WTC11 (cell line): ENCODE results near the gene PEX6. TPM values are rescaled to one million over a fixed set of nuclear protein-coding genes. Genes with fewer than 3 reads are reported as not detected.
"Not testable (repeated sequence)": the region's sequence is repeated elsewhere in the genome, so short reads cannot be mapped to it uniquely, and the experiment has no call there.

Experiments used
- ATAC-seq: fragments of 200-7000 bp; cut with Tn5 transposase; 2 replicates; pipeline ENCODE4 v1.10.0; 2021; ENCODE audit warnings: mild to moderate bottlenecking, moderate library complexity
- CTCF ChIA-PET: fragments of 300-600 bp; sonication (Branson Sonifier 250); formaldehyde crosslinking; loops from one replicate; lab custom pipeline; 2021; ENCODE audit warnings: antibody characterized with exemption; lab: Charles Lee
- POLR2A ChIA-PET: fragments of 350-600 bp; sonication (Branson Sonifier 250); formaldehyde crosslinking; loops from one replicate; lab custom pipeline; 2021; ENCODE audit warnings: antibody characterized with exemption; lab: Charles Lee
- DNase-seq: peaks from one replicate; pipeline ENCODE4 v3.0.0; 2021; ENCODE audit warnings: low spot score
- H3K27ac Mint-ChIP-seq: 2 replicates; pipeline ENCODE4 v1.8.0; 2021; ENCODE audit warnings: mixed read lengths
- H3K27me3 Mint-ChIP-seq: 2 replicates; pipeline ENCODE4 v1.8.0; 2021; ENCODE audit warnings: low read depth, mild to moderate bottlenecking, moderate library complexity, mixed read lengths
- H3K36me3 Mint-ChIP-seq: 2 replicates; pipeline ENCODE4 v1.8.0; 2021; ENCODE audit warnings: mixed read lengths
- H3K4me1 Mint-ChIP-seq: 2 replicates; pipeline ENCODE4 v1.8.0; 2022; ENCODE audit warnings: mixed read lengths
- H3K4me3 Mint-ChIP-seq: 2 replicates; pipeline ENCODE4 v1.8.0; 2021; ENCODE audit warnings: mild to moderate bottlenecking, moderate library complexity, mixed read lengths
- H3K9me3 Mint-ChIP-seq: 2 replicates; pipeline ENCODE4 v1.8.0; 2021; ENCODE audit warnings: mixed read lengths
- CREB1 ChIP-seq: sonication (generic); formaldehyde crosslinking; IDR thresholded peaks from 2 replicates; pipeline ENCODE4 v1.8.0; 2023; ENCODE audit warnings: mild to moderate bottlenecking, missing genetic modification reagents
- EMX1 ChIP-seq: fragments of 250-450 bp; sonication (Bioruptor Pico); IDR thresholded peaks from 2 replicates; pipeline ENCODE4 v1.8.0; 2021; ENCODE audit warnings: mild to moderate bottlenecking
- NFYB ChIP-seq: sonication (generic); formaldehyde crosslinking; conservative IDR thresholded peaks from 2 replicates; pipeline ENCODE4 v1.8.0; 2022; ENCODE audit warnings: low read depth, missing genetic modification reagents
- OVOL2 ChIP-seq: fragments of 250-450 bp; sonication (Bioruptor Pico); IDR thresholded peaks from 2 replicates; pipeline ENCODE4 v1.9.0; 2021; ENCODE audit warnings: mild to moderate bottlenecking, borderline replicate concordance
- SOX15 ChIP-seq: fragments of 250-450 bp; sonication (Bioruptor Pico); IDR thresholded peaks from 2 replicates; pipeline ENCODE4 v1.9.0; 2021; ENCODE audit warnings: mild to moderate bottlenecking
- TP53 ChIP-seq: sonication (generic); formaldehyde crosslinking; IDR thresholded peaks from 2 replicates; pipeline ENCODE4 v1.8.1; 2023; ENCODE audit warnings: mild to moderate bottlenecking, missing genetic modification reagents
- ZNF263 ChIP-seq: sonication (generic); formaldehyde crosslinking; IDR thresholded peaks from 2 replicates; pipeline ENCODE4 v1.8.1; 2022; ENCODE audit warnings: low read depth, mild to moderate bottlenecking, moderate library complexity, missing genetic modification reagents
- ZNF671 ChIP-seq: fragments of 250-450 bp; sonication (Bioruptor Pico); IDR thresholded peaks from 2 replicates; pipeline ENCODE4 v1.8.0; 2021; ENCODE audit warnings: mild to moderate bottlenecking
- total RNA-seq: library from RNA; stranded (reverse); gene quantifications from 3 replicates; pipeline ENCODE4 v1.2.3, GENCODE V29; 2021
- TF ChIP-seq, protein P1 (sequence below): sonication (generic); formaldehyde crosslinking; IDR thresholded peaks from 2 replicates; pipeline ENCODE4 v1.8.1; 2023; ENCODE audit warnings: mild to moderate bottlenecking, missing genetic modification reagents
- TF ChIP-seq, protein P2 (sequence below): fragments of 250-450 bp; sonication (Bioruptor Pico); conservative IDR thresholded peaks from 2 replicates; pipeline ENCODE4 v1.9.0; 2021; ENCODE audit warnings: mild to moderate bottlenecking
- TF ChIP-seq, protein P3 (sequence below): sonication (generic); formaldehyde crosslinking; IDR thresholded peaks from 2 replicates; pipeline ENCODE4 v1.8.0; 2023; ENCODE audit warnings: missing genetic modification reagents
- TF ChIP-seq, protein P4 (sequence below): fragments of 250-450 bp; sonication (Bioruptor Pico); IDR thresholded peaks from 2 replicates; pipeline ENCODE4 v2.1.2; 2022; ENCODE audit warnings: mild to moderate bottlenecking, moderate library complexity
- TF ChIP-seq, protein P5 (sequence below): sonication (generic); formaldehyde crosslinking; IDR thresholded peaks from 2 replicates; pipeline ENCODE4 v1.8.1; 2022; ENCODE audit warnings: missing genetic modification reagents, borderline replicate concordance
- TF ChIP-seq, protein P6 (sequence below): sonication (generic); formaldehyde crosslinking; conservative IDR thresholded peaks from 2 replicates; pipeline ENCODE4 v1.8.1; 2023; ENCODE audit warnings: mild to moderate bottlenecking, low read depth, missing genetic modification reagents, moderate library complexity
- TF ChIP-seq, protein P7 (sequence below): sonication (generic); formaldehyde crosslinking; conservative IDR thresholded peaks from 2 replicates; pipeline ENCODE4 v1.8.1; 2022; ENCODE audit warnings: mild to moderate bottlenecking, missing genetic modification reagents

PEX6 gene
- total RNA-seq, 1 experiment from 2014 or later = 8.2 TPM

DNA sequence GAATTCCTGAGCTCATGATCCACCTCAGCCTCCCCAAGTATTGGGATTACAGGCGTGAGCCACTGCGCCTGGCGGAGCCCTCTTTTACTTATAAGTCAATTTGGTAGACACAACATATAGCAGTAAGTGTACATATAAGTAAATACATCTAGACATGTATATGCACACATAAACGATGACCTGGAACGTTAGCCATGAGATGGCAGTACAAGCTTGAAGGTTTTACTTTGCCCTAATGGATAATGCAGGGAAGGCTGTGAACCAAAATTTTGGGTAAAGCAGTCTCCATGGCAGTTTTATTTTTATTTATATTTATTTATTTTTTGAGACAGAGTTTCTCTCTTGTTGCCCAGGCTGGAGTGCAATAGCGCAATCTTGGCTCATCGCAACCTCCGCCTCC lies 20.9 kb downstream of the PEX6 start (continued):
- TF ChIP-seq, protein P1, sequence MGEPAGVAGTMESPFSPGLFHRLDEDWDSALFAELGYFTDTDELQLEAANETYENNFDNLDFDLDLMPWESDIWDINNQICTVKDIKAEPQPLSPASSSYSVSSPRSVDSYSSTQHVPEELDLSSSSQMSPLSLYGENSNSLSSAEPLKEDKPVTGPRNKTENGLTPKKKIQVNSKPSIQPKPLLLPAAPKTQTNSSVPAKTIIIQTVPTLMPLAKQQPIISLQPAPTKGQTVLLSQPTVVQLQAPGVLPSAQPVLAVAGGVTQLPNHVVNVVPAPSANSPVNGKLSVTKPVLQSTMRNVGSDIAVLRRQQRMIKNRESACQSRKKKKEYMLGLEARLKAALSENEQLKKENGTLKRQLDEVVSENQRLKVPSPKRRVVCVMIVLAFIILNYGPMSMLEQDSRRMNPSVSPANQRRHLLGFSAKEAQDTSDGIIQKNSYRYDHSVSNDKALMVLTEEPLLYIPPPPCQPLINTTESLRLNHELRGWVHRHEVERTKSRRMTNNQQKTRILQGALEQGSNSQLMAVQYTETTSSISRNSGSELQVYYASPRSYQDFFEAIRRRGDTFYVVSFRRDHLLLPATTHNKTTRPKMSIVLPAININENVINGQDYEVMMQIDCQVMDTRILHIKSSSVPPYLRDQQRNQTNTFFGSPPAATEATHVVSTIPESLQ = no peak

DNA sequence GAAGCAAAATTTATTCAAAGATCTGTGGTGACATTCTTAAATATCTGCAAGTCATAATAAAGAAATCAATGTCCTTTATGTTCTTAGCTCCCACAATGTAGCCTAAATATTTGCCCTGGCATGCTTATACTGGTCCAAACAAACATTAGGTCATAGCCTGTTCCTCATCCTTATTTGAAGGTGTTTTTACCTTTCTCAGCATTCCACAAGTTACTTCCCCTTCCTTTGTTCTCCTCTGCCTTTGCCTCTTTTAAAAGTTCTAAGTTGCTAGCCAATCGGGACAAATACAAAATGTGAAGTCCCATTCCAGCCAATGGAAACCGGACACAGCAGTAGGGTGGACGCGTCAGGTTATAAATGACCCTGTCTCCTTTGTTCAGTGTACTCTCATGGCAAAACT lies 24.6 kb downstream of the PEX6 start:
- CTCF ChIA-PET, H3K4me3 Mint-ChIP-seq, DNase-seq, H3K9me3 Mint-ChIP-seq, H3K36me3 Mint-ChIP-seq, ATAC-seq, H3K27ac Mint-ChIP-seq: not testable (repeated sequence)
- POLR2A ChIA-PET = interaction anchor here (0.8 kb wide), 1 partner anchor 21 kb away, joined by 3 read pairs; no protein-coding TSS in a partner anchor
- H3K4me1 Mint-ChIP-seq = peaks cover 19% of the 10 kb centered on the region
- H3K27me3 Mint-ChIP-seq = peaks cover 11% of the 10 kb centered on the region

DNA sequence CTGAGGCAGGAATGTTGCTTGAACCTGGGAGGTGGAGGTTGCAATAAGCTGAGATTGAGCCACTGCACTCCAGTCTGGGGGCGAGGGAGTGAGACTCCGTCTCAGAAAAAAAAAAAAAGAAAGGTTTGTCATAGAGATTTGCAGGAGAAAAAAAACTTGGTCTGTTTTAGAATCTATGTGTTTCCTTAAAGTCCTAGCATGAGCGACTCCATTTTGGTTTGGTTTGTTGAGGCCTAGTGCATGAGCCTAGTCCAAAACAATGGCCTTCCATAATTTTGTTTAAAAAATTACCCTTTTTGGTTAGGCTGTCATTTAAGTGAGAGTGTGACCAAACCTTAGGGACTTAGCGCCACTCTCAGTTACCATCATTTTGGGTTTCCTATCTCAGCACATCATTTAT lies 26.6 kb downstream of the PEX6 start:
- Mint-ChIP-seq H3K4me3 (no peak overlapping the region), H3K36me3 (no peaks in the 10 kb centered on the region), H3K27ac (no peak overlapping the region), H3K27me3 (no peaks in the 10 kb centered on the region; the same call in 1 of the 2 replicates), H3K9me3 (no peaks in the 10 kb centered on the region), H3K4me1 (peaks cover 14% of the 10 kb centered on the region)
- ChIA-PET POLR2A (interaction anchor here (0.7 kb wide), 2 partner anchors 42 to 904 kb away, joined by 3 to 4 read pairs; no protein-coding TSS in a partner anchor), CTCF (no interaction called here)
- DNase-seq (no peak), ATAC-seq (no peak)
- TF ChIP-seq NFYB (CRISPR knock-in tag) (no peak), SOX15 (CRISPR knock-in tag) (no peak), TP53 (CRISPR knock-in tag) (no peak), EMX1 (CRISPR knock-in tag) (no peak), OVOL2 (no peak), ZNF263 (CRISPR knock-in tag) (no peak), ZNF671 (CRISPR knock-in tag) (no peak), CREB1 (CRISPR knock-in tag) (no peak)
- TF ChIP-seq, protein P2, sequence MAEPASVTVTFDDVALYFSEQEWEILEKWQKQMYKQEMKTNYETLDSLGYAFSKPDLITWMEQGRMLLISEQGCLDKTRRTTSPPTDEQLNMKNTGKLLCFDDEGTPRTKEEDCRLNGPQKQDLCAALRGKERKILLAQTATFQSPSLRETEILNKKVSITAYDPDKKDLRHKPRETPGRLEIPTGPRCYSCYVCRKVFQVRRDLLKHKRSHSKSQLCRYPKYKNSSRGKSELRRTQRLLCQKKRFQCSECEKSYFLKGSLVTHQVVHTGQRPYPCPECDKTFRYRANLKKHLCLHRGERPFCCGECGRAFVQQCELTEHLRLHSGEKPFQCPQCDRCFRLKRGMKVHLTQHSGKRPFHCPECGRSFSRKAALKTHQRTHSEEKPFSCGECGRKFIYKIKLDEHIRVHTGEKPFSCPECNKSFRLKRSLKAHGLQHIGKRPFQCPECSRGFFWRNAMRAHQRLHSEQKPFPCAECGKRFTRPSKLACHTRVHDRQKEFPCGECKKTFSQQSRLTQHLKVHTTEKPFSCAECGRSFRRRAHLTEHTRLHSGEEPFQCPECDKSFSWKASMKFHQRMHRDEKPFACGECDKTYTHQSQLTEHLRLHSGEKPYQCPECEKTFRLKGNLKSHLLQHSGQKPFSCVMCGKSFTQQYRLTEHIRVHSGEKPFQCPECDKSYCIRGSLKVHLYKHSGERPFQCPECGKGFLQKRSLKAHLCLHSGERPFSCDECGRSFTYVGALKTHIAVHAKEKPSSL (CRISPR knock-in tag) = no peak
- TF ChIP-seq, protein P3, sequence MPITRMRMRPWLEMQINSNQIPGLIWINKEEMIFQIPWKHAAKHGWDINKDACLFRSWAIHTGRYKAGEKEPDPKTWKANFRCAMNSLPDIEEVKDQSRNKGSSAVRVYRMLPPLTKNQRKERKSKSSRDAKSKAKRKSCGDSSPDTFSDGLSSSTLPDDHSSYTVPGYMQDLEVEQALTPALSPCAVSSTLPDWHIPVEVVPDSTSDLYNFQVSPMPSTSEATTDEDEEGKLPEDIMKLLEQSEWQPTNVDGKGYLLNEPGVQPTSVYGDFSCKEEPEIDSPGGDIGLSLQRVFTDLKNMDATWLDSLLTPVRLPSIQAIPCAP (CRISPR knock-in tag) = no peak
- TF ChIP-seq, protein P4, sequence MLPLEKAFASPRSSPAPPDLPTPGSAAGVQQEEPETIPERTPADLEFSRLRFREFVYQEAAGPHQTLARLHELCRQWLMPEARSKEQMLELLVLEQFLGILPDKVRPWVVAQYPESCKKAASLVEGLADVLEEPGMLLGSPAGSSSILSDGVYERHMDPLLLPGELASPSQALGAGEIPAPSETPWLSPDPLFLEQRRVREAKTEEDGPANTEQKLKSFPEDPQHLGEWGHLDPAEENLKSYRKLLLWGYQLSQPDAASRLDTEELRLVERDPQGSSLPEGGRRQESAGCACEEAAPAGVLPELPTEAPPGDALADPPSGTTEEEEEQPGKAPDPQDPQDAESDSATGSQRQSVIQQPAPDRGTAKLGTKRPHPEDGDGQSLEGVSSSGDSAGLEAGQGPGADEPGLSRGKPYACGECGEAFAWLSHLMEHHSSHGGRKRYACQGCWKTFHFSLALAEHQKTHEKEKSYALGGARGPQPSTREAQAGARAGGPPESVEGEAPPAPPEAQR (CRISPR knock-in tag) = no peak
- TF ChIP-seq, protein P5, sequence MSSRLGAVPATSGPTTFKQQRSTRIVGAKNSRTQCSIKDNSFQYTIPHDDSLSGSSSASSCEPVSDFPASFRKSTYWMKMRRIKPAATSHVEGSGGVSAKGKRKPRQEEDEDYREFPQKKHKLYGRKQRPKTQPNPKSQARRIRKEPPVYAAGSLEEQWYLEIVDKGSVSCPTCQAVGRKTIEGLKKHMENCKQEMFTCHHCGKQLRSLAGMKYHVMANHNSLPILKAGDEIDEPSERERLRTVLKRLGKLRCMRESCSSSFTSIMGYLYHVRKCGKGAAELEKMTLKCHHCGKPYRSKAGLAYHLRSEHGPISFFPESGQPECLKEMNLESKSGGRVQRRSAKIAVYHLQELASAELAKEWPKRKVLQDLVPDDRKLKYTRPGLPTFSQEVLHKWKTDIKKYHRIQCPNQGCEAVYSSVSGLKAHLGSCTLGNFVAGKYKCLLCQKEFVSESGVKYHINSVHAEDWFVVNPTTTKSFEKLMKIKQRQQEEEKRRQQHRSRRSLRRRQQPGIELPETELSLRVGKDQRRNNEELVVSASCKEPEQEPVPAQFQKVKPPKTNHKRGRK (CRISPR knock-in tag) = no peak
- TF ChIP-seq, protein P6, sequence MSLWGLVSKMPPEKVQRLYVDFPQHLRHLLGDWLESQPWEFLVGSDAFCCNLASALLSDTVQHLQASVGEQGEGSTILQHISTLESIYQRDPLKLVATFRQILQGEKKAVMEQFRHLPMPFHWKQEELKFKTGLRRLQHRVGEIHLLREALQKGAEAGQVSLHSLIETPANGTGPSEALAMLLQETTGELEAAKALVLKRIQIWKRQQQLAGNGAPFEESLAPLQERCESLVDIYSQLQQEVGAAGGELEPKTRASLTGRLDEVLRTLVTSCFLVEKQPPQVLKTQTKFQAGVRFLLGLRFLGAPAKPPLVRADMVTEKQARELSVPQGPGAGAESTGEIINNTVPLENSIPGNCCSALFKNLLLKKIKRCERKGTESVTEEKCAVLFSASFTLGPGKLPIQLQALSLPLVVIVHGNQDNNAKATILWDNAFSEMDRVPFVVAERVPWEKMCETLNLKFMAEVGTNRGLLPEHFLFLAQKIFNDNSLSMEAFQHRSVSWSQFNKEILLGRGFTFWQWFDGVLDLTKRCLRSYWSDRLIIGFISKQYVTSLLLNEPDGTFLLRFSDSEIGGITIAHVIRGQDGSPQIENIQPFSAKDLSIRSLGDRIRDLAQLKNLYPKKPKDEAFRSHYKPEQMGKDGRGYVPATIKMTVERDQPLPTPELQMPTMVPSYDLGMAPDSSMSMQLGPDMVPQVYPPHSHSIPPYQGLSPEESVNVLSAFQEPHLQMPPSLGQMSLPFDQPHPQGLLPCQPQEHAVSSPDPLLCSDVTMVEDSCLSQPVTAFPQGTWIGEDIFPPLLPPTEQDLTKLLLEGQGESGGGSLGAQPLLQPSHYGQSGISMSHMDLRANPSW = no peak
- TF ChIP-seq, protein P7, sequence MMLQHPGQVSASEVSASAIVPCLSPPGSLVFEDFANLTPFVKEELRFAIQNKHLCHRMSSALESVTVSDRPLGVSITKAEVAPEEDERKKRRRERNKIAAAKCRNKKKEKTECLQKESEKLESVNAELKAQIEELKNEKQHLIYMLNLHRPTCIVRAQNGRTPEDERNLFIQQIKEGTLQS (CRISPR knock-in tag) = no peak
